Naive thymus-derived CD4-positive, alpha-beta T cell (primary cell): ENCODE results near the gene GPATCH11. TPM values are rescaled to one million over a fixed set of nuclear protein-coding genes. Genes with fewer than 3 reads are reported as not detected.
A peak's percentile ranks its signal among the peaks of the same experiment; 100 is the strongest.

ENCODE experiments used
- ATAC-seq: fragments of 150-1000 bp; cut with Tn5 transposase; 2 replicates; pipeline ENCODE4 v1.10.0; 2021; ENCODE audit warnings: mild to moderate bottlenecking, moderate library complexity
- CTCF ChIA-PET: fragments of 350-600 bp; sonication (Branson Sonifier 250); formaldehyde crosslinking; loops from one replicate; lab custom pipeline; 2021; ENCODE audit warnings: antibody characterized with exemption; lab: Charles Lee
- POLR2A ChIA-PET: fragments of 350-600 bp; sonication (Branson Sonifier 250); formaldehyde crosslinking; loops from one replicate; lab custom pipeline; 2021; ENCODE audit warnings: antibody characterized with exemption, inconsistent platforms; lab: Charles Lee
- DNase-seq, 9 donors: peaks; one replicate each; pipeline versions ENCODE4 v3.0.0 to v3.0.0-alpha.2; 2020 to 2022; ENCODE audit warnings: mixed read lengths in 1 of 9
- H3K27ac ChIP-seq: one replicate; pipeline ENCODE4 v1.7.0; 2013; ENCODE audit warnings: mild to moderate bottlenecking, low read depth, low read length, moderate library complexity
- H3K27me3 ChIP-seq, 2 donors: one replicate each; pipeline ENCODE4 v1.7.0; 2013; ENCODE audit warnings: low read length in 2 of 2, mild to moderate bottlenecking in 2 of 2, moderate library complexity in 2 of 2; ENCODE audit not compliant: control insufficient read depth in 2 of 2, insufficient read depth in 2 of 2
- H3K36me3 ChIP-seq, 3 experiments: 1 replicate in 2 of 3; 2 replicates in 1 of 3; pipeline ENCODE4 v1.7.0; 2013; ENCODE audit warnings: low read length in 3 of 3, mild to moderate bottlenecking in 3 of 3, moderate library complexity in 1 of 3; ENCODE audit not compliant: insufficient read depth in 3 of 3, control insufficient read depth in 2 of 3
- H3K4me1 ChIP-seq, 2 donors: one replicate each; pipeline ENCODE4 v1.7.0; 2013; ENCODE audit warnings: low read length in 2 of 2, mild to moderate bottlenecking in 2 of 2, moderate library complexity in 1 of 2; ENCODE audit not compliant: control insufficient read depth in 2 of 2, insufficient read depth in 2 of 2
- H3K4me3 ChIP-seq: 2 replicates; pipeline ENCODE4 v1.7.0; 2013; ENCODE audit warnings: mild to moderate bottlenecking, low read length
- H3K9me3 ChIP-seq, 3 experiments: 1 replicate in 2 of 3; 2 replicates in 1 of 3; pipeline ENCODE4 v1.7.0; 2013; ENCODE audit warnings: low read length in 3 of 3; ENCODE audit not compliant: control insufficient read depth in 2 of 3
- H3K27ac Mint-ChIP-seq, 9 donors: one replicate each; pipeline ENCODE4 v1.8.0; 2020 to 2022; ENCODE audit warnings: mixed read lengths in 9 of 9, mild to moderate bottlenecking in 8 of 9, moderate library complexity in 5 of 9, inconsistent platforms in 2 of 9
- H3K27me3 Mint-ChIP-seq, 5 donors: one replicate each; pipeline ENCODE4 v1.8.0; 2021 to 2022; ENCODE audit warnings: mixed read lengths in 5 of 5, mild to moderate bottlenecking in 1 of 5
- H3K36me3 Mint-ChIP-seq, 5 donors: one replicate each; pipeline ENCODE4 v1.8.0; 2020 to 2022; ENCODE audit warnings: mixed read lengths in 5 of 5, mild to moderate bottlenecking in 3 of 5, inconsistent platforms in 1 of 5
- H3K4me1 Mint-ChIP-seq, 7 donors: one replicate each; pipeline ENCODE4 v1.8.0; 2020 to 2022; ENCODE audit warnings: mixed read lengths in 7 of 7, mild to moderate bottlenecking in 3 of 7, inconsistent platforms in 1 of 7
- H3K4me3 Mint-ChIP-seq, 10 donors: one replicate each; pipeline ENCODE4 v1.8.0; 2020 to 2022; ENCODE audit warnings: mild to moderate bottlenecking in 10 of 10, mixed read lengths in 10 of 10, moderate library complexity in 6 of 10, inconsistent platforms in 2 of 10
- H3K9me3 Mint-ChIP-seq, 11 donors: one replicate each; pipeline ENCODE4 v1.8.0; 2020 to 2022; ENCODE audit warnings: mixed read lengths in 11 of 11, mild to moderate bottlenecking in 4 of 11, inconsistent platforms in 1 of 11, moderate library complexity in 1 of 11
- intact Hi-C, 2 donors: fragments of 100-400 bp; cut with micrococcal nuclease; formaldehyde crosslinking; loops; one replicate each; pipeline ENCODE4 v1.15.1; 2023
- polyA plus RNA-seq, 2 donors: library from polyadenylated mRNA; unstranded; fragments of 300-500 nt; fragmentation: Illumina TruSeq; gene quantifications; one replicate each; pipeline ENCODE4 v1.2.3, GENCODE V29; 2021
- total RNA-seq, 6 experiments: library from RNA in 5 of 6; stranded (reverse) in 5 of 6; gene quantifications; 1 replicate in 5 of 6; 2 replicates in 1 of 6; pipeline ENCODE4 v1.2.3 and lab custom pipeline; 2021 to 2026

GPATCH11 gene
- total and polyA plus RNA-seq, 7 experiments from 2014 or later, result 6.0 to 19.0 (median 8.8) TPM

DNA sequence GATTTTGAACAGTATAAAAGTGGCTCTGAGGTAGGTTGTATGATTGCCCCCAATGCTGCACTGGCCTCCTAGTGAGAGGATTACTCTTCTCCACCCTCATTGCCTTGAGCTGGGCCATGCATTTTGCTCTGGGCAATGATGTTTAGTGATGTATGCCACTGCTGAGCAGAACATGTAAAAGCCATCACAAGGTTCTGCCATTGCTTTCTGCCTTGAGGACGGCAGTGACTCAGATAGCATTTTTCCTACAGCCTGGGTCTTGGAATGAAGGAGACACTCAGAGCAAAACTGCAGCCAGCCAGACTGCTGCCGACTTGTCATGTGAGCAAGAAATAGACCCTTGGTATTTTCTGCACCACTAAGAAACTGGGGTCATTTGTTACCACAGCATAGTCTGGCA is 27.6 kb downstream of the GPATCH11 start:
- ChIA-PET POLR2A (no interaction called here), CTCF (no interaction called here)
- Histone ChIP-seq H3K27me3 (no peaks in the 10 kb centered on the region), H3K27ac (no peak overlapping the region), H3K36me3 (peaks cover 3 to 36% (median 16%) of the 10 kb centered on the region in 3 experiments), H3K9me3 (no peaks in the 10 kb centered on the region), H3K4me3 (no peak overlapping the region), H3K4me1 (no peaks in the 10 kb centered on the region)
- no peak overlapping the region for H3K4me3 Mint-ChIP-seq
- no peaks in the 10 kb centered on the region for H3K27me3 Mint-ChIP-seq
- H3K9me3 Mint-ChIP-seq, result no peaks in the 10 kb centered on the region
- DNase-seq (no peak), ATAC-seq (no peak)
- H3K27ac Mint-ChIP-seq, result peak overlapping the region in 2 of 9 donors; percentile 19 to 41
- intact Hi-C loops, result no loop called here
- H3K36me3 Mint-ChIP-seq, result peaks cover 15 to 45% (median 34%) of the 10 kb centered on the region in 5 donors
- peaks cover 0 to 11% (median 0%) of the 10 kb centered on the region in 7 donors for H3K4me1 Mint-ChIP-seq

DNA sequence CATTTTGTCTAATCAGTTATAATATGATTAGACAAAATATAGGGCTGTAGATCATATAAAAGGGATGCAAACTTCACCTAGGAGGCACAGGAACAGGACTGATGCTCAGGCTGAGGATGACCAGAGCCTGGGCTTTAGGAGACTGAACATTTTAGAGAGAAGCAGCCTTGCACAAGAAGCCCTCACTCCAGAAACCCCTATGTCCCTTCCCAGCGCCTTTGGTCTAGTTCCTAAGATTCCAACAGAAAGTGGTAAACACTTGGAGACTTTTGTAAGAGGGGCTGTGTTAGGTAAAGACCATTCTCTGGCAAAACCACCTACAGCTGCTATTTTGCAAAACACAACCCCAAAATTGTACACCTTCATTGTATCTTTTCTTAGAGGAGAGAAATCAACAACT is 33.2 kb downstream of the GPATCH11 start:
- H3K36me3 Mint-ChIP-seq, result peaks cover 7 to 44% (median 27%) of the 10 kb centered on the region in 5 donors
- CTCF ChIA-PET, result no interaction called here

DNA sequence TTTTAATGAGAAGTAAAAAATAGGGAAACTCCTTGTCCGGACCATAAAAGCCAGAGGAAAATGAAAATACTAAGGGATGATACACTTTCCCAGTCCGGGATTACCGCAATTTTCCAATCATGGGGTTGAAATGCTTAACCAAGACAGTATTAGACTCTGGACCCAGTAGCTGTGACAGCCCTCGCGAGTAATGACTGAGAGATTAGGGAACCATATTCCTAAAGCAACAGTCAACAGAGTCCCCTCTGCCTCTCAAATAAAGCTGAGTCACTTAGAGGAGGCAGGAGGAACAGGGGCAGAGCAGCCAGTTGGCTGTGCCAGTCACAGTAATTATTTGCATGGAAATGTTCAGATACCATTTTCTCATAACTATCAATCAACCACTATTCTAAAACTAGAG is 34.8 kb downstream of the GPATCH11 start:
- no peak overlapping the region for H3K27ac ChIP-seq
- H3K9me3 ChIP-seq, result no peaks in the 10 kb centered on the region
- no peak overlapping the region for H3K4me3 ChIP-seq
- DNase-seq, result no peak
- H3K36me3 ChIP-seq, result peaks cover 0 to 43% (median 8%) of the 10 kb centered on the region in 3 experiments
- no peaks in the 10 kb centered on the region for H3K4me1 ChIP-seq
- intact Hi-C loops, result no loop called here
- peaks cover 7 to 51% (median 29%) of the 10 kb centered on the region in 5 donors for H3K36me3 Mint-ChIP-seq
- H3K9me3 Mint-ChIP-seq, result no peaks in the 10 kb centered on the region
- no peaks in the 10 kb centered on the region for H3K27me3 Mint-ChIP-seq
- ChIA-PET POLR2A (no interaction called here), CTCF (no interaction called here)
- peak overlapping the region in 1 of 9 donors; percentile 26 for H3K27ac Mint-ChIP-seq
- no peaks in the 10 kb centered on the region for H3K27me3 ChIP-seq
- peaks cover 0 to 12% (median 0%) of the 10 kb centered on the region in 7 donors for H3K4me1 Mint-ChIP-seq
- H3K4me3 Mint-ChIP-seq, result no peak overlapping the region
- ATAC-seq, result no peak

More for the DNA sequence above, 33.2 kb downstream of the GPATCH11 start:
- ATAC-seq (no peak), DNase-seq (no peak)
- Histone ChIP-seq H3K27ac (no peak overlapping the region), H3K4me3 (no peak overlapping the region), H3K9me3 (no peaks in the 10 kb centered on the region), H3K36me3 (peaks cover 0 to 42% (median 8%) of the 10 kb centered on the region in 3 experiments), H3K27me3 (no peaks in the 10 kb centered on the region), H3K4me1 (no peaks in the 10 kb centered on the region)
- no peaks in the 10 kb centered on the region for H3K9me3 Mint-ChIP-seq
- H3K4me3 Mint-ChIP-seq, result no peak overlapping the region
- POLR2A ChIA-PET, result no interaction called here
- peak overlapping the region in 3 of 9 donors; percentile 9 to 28 (median 14) for H3K27ac Mint-ChIP-seq
- intact Hi-C loops, result no loop called here
- no peaks in the 10 kb centered on the region for H3K27me3 Mint-ChIP-seq
- peaks cover 0 to 12% (median 0%) of the 10 kb centered on the region in 7 donors for H3K4me1 Mint-ChIP-seq

DNA sequence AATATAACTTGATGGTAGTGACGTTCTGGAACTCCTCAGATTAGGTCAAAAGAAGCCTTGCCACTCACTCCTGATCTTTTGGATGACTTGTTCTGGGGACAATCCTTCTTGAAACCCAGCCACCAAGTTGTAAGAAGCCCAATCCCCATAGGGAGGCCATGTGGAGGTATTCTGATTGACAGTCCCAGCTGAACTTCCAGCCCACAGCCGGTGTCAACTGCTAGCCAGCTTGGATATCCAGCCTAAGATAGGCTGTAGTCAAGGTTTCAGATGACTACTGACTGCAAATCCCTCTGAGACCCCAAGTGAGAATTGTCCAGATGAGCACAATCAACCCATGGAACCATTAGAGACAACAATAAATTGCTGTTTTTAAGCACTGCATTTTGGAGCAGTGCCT is 41.1 kb downstream of the GPATCH11 start:
- Mint-ChIP-seq H3K27me3 (no peaks in the 10 kb centered on the region), H3K4me3 (no peak overlapping the region), H3K4me1 (peaks cover 0 to 16% (median 4%) of the 10 kb centered on the region in 7 donors), H3K27ac (peak overlapping the region in 1 of 9 donors; percentile 1), H3K36me3 (peaks cover 10 to 63% (median 45%) of the 10 kb centered on the region in 5 donors), H3K9me3 (peaks cover 0 to 2% (median 0%) of the 10 kb centered on the region in 11 donors)
- DNase-seq (no peak), ATAC-seq (no peak)
- H3K9me3 ChIP-seq, result no peaks in the 10 kb centered on the region
- ChIA-PET POLR2A (no interaction called here), CTCF (no interaction called here)
- H3K4me1 ChIP-seq, result no peaks in the 10 kb centered on the region
- H3K27ac ChIP-seq, result no peak overlapping the region
- H3K4me3 ChIP-seq, result no peak overlapping the region
- H3K27me3 ChIP-seq, result no peaks in the 10 kb centered on the region
- intact Hi-C loops, result no loop called here
- H3K36me3 ChIP-seq, result peaks cover 0 to 36% (median 4%) of the 10 kb centered on the region in 3 experiments

DNA sequence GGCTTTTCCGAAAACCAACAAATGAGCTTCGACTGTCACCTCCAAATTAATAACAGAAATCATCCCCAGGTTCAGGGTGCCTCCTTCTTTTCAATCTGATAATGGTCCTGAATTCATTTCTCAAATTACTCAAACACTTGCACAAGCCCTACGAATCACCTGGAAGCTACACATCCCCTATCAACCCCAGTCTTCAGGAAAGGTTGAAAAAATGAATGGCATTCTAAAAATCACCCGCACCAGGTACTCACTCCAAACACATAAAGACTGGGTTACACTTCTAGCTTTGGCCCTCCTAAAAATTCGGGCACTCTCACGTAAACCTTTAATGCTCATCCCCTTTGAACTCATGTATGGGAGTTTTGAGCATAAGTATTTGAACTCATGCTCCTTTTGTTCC is 48.6 kb downstream of the GPATCH11 start:
- no peak overlapping the region for H3K27ac Mint-ChIP-seq
- intact Hi-C loops, result no loop called here
- POLR2A ChIA-PET, result no interaction called here
- no peak overlapping the region for H3K4me3 Mint-ChIP-seq
- Histone ChIP-seq H3K9me3 (no peaks in the 10 kb centered on the region), H3K36me3 (peaks cover 10 to 79% (median 23%) of the 10 kb centered on the region in 3 experiments), H3K4me3 (no peak overlapping the region), H3K27ac (no peak overlapping the region), H3K4me1 (no peaks in the 10 kb centered on the region), H3K27me3 (no peaks in the 10 kb centered on the region)
- peaks cover 0 to 22% (median 5%) of the 10 kb centered on the region in 7 donors for H3K4me1 Mint-ChIP-seq
- ATAC-seq, result no peak
- H3K36me3 Mint-ChIP-seq, result peaks cover 37 to 59% (median 51%) of the 10 kb centered on the region in 5 donors
- peaks cover 0 to 5% (median 0%) of the 10 kb centered on the region in 11 donors for H3K9me3 Mint-ChIP-seq
- no peak for DNase-seq
- CTCF ChIA-PET, result no interaction called here
- no peaks in the 10 kb centered on the region for H3K27me3 Mint-ChIP-seq

DNA sequence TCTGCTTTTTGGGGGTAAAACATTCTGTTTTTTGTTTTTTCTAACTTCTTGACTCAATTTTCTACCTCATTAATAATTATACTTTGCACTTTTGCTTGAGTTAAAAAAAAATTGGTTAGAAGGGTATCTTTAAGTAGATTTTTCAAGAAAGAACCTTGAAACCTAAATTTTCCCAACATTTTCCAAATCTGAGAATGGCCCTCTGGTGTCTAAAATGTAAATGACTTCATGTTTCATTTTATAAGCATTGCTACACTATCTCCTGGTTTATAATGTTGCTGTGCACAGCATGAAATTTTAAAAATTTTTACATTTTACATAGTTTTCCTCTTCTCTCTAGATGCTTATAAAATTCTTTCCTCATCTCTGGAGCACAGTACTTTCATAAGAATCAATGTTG is 58.2 kb downstream of the GPATCH11 start:
- Mint-ChIP-seq H3K27me3 (no peaks in the 10 kb centered on the region), H3K27ac (no peak overlapping the region), H3K36me3 (peaks cover 14 to 44% (median 38%) of the 10 kb centered on the region in 5 donors), H3K4me1 (peaks cover 0 to 4% (median 0%) of the 10 kb centered on the region in 7 donors), H3K4me3 (no peak overlapping the region), H3K9me3 (no peaks in the 10 kb centered on the region)
- H3K36me3 ChIP-seq, result peaks cover 0 to 55% (median 7%) of the 10 kb centered on the region in 3 experiments
- H3K27ac ChIP-seq, result no peak overlapping the region
- POLR2A ChIA-PET, result no interaction called here
- no peak for DNase-seq
- H3K4me1 ChIP-seq, result no peaks in the 10 kb centered on the region
- ATAC-seq, result no peak
- intact Hi-C loops, result no loop called here
- no peak overlapping the region for H3K4me3 ChIP-seq
- H3K27me3 ChIP-seq, result no peaks in the 10 kb centered on the region
- H3K9me3 ChIP-seq, result no peaks in the 10 kb centered on the region
- CTCF ChIA-PET, result no interaction called here

DNA sequence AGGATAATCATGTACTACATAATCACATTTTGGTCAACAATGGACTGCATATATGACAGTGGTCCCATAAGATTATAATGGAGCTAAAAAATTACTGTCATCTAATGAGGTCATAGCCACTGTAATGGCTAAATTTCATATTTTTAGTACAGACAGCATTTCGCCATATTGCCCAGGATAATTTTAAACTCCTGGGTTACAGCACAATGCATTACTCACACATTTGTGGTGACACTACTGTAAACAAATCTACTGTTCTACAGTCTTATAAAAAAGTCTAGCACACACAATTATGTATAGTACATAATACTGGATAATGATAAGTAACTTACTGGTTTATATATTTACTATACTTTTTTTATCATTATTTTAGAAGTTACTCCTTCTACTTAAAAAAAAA is 59.7 kb downstream of the GPATCH11 start:
- no peak overlapping the region for H3K4me3 Mint-ChIP-seq
- Histone ChIP-seq H3K9me3 (no peaks in the 10 kb centered on the region), H3K27ac (no peak overlapping the region), H3K4me3 (no peak overlapping the region), H3K27me3 (no peaks in the 10 kb centered on the region), H3K4me1 (no peaks in the 10 kb centered on the region), H3K36me3 (peaks cover 0 to 50% (median 0%) of the 10 kb centered on the region in 3 experiments)
- no peak overlapping the region for H3K27ac Mint-ChIP-seq
- intact Hi-C loops, result no loop called here
- no peak for DNase-seq
- ChIA-PET POLR2A (no interaction called here), CTCF (no interaction called here)
- H3K36me3 Mint-ChIP-seq, result peaks cover 14 to 50% (median 43%) of the 10 kb centered on the region in 5 donors
- H3K4me1 Mint-ChIP-seq, result peaks cover 0 to 13% (median 6%) of the 10 kb centered on the region in 7 donors
- no peaks in the 10 kb centered on the region for H3K27me3 Mint-ChIP-seq
- H3K9me3 Mint-ChIP-seq, result no peaks in the 10 kb centered on the region
- ATAC-seq, result no peak
